Ureter (tissue), 1 donor: ENCODE data around the gene CHRNB4. TPM values are rescaled to one million over a fixed set of nuclear protein-coding genes. Genes with fewer than 3 reads are reported as not detected.
A peak's percentile ranks its signal among the peaks of the same experiment; 100 is the strongest.

Experiments used
- DNase-seq: peaks from one replicate; pipeline ENCODE4 v3.0.0-alpha.2; 2020; ENCODE audit warnings: low spot score
- total RNA-seq: library from RNA; stranded (reverse); gene quantifications from one replicate; pipeline ENCODE4 v1.2.4, GENCODE V29; 2023
- donor health status: DM: yes; HTN: yes; CAD: no.

Gene CHRNB4
- total RNA-seq = 0.57 TPM

GRCh38 chr15:78641102-78641748, at the start of gene CHRNB4:
TSS of gene CHRNB4 (minus strand) at chr15:78641210. CDS start at chr15:78641133, 77 bp downstream.
- DNase-seq = no peak

GRCh38 chr15:78689626-78690025, 48.6 kb upstream of the CHRNB4 start:
- DNase-seq = no peak

GRCh38 chr15:78685925-78686324, 44.9 kb upstream of the CHRNB4 start:
- peak; percentile 9 for DNase-seq

DNA sequence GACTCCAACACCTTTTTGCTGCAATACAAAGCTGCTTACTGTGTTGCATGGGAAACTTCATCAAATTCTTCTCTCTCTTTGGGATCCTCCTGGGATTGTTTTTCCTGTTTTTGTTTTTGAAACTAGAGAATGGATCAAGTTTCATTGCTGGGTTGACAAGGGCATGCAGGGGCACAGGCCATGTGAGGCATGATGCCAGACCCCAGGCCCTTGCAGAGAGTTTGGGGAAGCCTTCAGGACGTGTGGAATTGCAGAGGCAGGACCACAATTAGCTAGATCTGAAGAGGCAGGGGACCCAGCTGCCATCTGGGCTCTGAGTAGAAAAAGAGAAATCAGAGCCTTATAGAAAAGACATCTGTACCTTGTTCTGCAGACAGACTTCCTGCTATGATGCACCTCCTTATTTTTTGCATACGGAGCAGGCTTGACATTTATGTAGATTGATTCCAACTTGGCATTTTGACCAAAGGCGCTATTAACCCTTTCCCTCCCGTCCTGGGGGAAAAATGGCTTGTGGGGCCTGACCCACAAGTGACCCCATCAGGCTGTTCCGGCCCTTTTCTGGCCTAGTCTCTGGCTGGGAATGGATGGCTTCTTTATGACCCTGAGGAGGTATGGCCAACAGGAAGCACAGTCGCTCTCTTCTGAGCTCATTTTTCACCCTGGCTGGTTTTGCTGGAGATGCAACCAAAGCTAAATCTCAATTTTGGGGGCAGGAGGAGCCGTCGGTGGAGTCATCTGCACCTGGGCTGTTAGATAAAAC, 44.3 kb upstream of the CHRNB4 start:
- peak; percentile 32 for DNase-seq

GRCh38 chr15:78684657-78685056, 43.6 kb upstream of the CHRNB4 start:
- DNase-seq = peak; percentile 30

GRCh38 chr15:78683599-78683998, 42.6 kb upstream of the CHRNB4 start:
- peak; percentile 10 for DNase-seq

DNA sequence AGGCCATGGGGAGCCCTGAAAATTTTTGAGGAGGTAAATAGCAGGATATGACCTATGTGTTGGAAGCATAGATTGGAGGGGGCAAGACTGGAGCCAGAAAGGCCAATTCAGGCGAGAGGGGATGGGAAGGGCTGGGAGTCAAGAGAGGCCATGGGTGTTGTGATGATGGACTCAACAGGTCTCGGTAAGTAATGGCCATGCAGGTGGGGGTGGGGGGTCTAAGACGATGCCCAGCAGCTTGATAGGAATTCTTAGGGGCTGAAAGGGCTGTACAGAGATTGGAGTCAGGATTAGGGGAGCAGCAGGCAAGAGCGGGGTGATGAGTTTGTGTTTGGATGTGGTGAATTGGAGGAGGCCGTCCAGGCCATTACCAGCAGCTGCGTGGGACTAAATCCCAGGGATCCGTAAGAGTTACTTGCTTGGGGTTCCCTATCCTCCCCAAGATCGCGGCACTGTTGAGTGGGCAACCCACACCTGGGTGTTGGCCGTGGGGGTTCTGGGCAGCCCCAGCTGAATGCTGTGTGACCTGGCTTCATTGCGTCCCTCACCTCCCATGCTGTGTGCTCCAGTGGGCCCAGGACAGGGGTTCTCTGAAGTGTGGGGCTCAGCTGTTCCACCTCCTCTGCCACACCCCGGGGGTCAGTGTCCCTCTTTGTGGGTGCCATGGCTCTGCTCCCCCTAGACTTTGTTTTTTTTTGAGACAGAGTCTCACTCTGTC, 41.8 kb upstream of the CHRNB4 start:
- DNase-seq = peak; percentile 29

DNA sequence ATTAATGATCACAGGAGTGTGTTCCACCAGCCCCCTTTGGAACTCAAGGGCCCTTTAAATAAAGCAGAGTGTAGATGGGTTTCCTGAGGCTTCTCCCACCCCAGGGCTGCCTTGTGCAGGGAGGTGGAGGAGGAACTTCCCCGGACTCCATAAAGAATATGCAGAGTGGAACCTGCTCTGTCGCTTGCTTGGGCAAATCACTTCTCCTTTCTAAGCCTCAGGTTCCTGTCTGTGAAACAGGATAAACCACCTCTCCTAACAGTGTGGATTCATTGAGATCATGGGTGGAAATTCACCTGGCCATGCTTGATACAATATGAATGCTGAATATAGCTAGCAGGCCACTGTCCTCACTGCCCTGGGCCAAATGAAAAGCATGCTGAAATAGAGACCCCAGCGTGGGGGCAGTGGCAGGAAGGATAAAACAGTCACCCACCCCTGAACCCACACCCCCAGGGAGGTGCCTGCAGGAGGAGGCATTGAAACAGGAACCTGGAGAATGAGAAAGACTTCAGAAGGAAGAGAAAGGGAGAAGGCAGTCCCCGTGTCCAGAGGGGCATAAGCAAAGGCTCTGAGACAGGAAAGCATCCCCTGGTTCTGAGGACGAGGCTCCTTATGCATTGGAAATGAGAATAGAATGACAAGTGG, 41.1 kb upstream of the CHRNB4 start:
- DNase-seq = no peak

DNA sequence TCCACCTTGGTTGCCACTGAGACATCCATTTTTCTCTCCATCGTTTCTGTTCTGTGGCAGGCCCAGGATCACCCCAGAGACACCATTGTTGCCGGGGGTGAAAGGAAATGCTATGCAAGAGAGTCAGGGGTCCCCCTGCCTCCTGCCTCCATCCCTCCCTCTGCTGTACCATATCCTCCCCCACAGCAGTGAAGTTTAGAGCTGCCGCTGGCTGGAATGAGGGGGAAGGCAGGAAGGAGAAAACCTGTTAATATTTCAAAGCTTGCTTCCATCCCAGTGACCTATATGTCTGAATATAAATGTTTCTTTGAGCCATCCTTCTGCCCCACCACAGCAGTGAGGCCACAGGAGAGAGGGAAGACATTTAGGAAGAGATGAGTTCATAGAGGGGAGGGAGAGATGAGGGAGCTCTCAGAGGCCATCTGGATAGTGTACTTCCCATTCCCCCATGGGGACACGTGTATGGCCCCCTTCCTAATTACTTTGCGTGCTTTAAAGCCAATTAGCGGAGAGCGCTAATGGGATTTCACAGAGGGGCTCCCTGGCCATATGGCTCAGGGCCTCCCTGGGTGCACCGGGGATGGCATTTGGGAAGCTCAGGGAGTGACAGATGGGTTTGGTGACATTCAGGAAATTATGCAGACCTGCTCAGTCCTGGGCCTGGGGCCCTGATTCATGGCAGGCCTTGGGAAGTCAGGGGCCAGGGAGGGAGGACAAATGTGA, 40.4 kb upstream of the CHRNB4 start:
- DNase-seq = no peak

DNA sequence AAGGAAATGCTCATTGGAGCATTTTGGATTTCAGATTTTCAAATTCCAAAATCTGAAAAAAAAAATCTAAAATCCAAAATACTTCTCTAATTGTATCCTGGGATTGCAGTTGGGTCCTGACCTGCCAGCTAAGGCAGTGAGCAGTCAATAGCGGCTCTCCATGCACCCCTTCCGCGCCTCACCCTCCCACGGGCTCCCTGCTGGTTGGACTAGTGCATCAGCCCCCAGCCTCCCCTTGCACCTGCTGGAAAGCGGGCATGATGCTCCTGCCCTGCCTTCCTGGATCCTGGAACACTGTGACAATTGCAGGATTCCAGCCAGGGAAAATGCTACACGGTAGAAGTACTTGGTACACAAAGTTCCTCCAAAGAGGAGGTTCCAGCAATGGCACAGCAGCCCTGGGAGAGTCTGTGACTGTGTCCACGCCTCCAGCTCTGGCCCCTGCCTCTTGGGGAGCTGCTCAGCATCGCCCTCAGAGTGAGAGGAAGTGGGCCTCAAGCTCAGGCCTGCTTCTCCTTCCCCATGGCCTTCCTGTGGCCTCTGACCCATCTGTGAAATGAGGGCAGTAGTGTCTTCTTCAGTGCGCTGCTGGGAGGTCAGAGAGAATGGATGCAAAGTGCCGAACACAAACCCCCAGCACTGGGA, 39.5 kb upstream of the CHRNB4 start:
- DNase-seq = no peak

- DNase-seq = no peak
Measured at GRCh38 chr15:78679089-78679511, 38.1 kb upstream of the CHRNB4 start.

- no peak for DNase-seq
Measured at GRCh38 chr15:78676424-78677110, 35.6 kb upstream of the CHRNB4 start.

- no peak for DNase-seq
Measured at GRCh38 chr15:78675617-78676360, 34.8 kb upstream of the CHRNB4 start.

GRCh38 chr15:78675206-78675605, 34.2 kb upstream of the CHRNB4 start:
- no peak for DNase-seq

DNA sequence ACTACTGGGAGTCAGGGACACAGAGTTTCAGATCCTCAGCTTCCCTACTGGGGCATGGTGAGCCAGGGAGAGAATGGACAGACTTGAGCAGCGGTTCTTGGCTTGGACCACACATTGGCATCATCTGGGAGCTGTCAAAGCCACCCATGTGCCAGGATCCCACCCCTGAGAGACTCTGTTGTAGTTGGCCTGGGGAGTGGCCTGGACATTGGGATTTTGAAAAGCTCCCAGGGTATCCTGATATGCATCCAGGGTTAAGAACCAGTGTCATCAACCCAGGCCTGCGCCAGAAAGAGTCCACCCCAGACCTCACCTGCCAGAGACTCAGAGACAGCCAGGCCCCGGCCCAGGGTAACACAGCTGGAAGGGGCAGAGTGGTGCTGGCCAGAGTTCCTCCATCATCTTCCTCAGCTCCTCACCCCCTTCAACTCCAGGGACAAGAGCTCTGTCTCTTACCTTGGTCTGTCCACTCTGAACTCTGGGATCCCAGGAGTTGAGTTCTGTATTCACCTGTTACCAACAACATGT, 33.0 kb upstream of the CHRNB4 start:
- DNase-seq = no peak

- no peak for DNase-seq
Measured at GRCh38 chr15:78673476-78673875, 32.5 kb upstream of the CHRNB4 start.

- no peak for DNase-seq
Measured at GRCh38 chr15:78672285-78673014, 31.4 kb upstream of the CHRNB4 start.

DNA sequence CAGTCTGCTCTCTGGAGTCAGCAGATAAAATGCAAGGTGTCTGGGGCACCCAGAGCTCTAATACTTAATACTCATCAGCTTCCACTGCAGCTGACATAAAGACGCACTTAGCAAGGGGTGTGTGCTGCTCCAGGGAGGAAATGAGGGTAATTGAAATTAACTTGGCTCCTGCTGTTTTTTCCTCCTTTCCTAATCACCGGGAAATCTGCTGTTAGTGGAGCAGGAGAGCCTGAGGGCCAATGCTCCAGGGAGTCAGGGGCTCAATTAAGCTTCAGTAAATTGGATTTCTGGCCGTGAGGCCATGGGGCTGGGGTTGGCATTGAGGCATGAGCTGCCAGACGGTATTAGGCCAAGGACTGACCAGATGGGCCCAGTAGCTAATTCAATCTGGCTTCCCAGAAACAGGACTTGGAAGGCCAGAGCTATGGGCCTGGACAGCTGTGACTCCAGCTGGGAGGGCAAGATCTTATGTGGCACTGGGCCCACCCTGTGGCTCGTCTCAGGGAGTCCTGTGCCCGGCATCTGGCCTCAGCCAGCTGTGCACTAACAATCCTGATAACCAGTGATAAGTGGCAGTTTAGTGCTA, 30.7 kb upstream of the CHRNB4 start:
- no peak for DNase-seq
